GM19023 (cell line): ENCODE data around the gene SCN1A.
"Not testable (repeated sequence)": the region's sequence is repeated elsewhere in the genome, so short reads cannot be mapped to it uniquely, and the experiment has no call there.

Experiments used
- ATAC-seq: cut with Tn5 transposase; IDR thresholded peaks from one replicate; pipeline ENCODE4 v1.9.1; 2021; ENCODE audit warnings: mild to moderate bottlenecking, moderate library complexity; ENCODE audit not compliant: unreplicated experiment

The SCN1A gene

GRCh38 chr2:166127217-166128155 lies at the start of gene SCN1A:
Gene SCN1A (minus strand): TSS chr2:166128020. CDS start chr2:166073621, 54,399 bp downstream.
- no peak for ATAC-seq

- no peak for ATAC-seq
Measured at GRCh38 chr2:166173263-166173662, 45.4 kb upstream of the SCN1A start.

GRCh38 chr2:166171216-166171615 lies 43.4 kb upstream of the SCN1A start:
- ATAC-seq: no peak

- peak; percentile 74 for ATAC-seq
Measured at GRCh38 chr2:166170356-166170755, 42.5 kb upstream of the SCN1A start.

- no peak for ATAC-seq
Measured at GRCh38 chr2:166167449-166167848, 39.6 kb upstream of the SCN1A start.

- ATAC-seq: no peak
Measured at GRCh38 chr2:166163775-166164174, 36.0 kb upstream of the SCN1A start.

GRCh38 chr2:166158546-166158945 lies 30.7 kb upstream of the SCN1A start:
- ATAC-seq: no peak

GRCh38 chr2:166157578-166157977 lies 29.8 kb upstream of the SCN1A start:
- ATAC-seq: no peak

- ATAC-seq: no peak
Measured at GRCh38 chr2:166156985-166157490, 29.2 kb upstream of the SCN1A start.

- ATAC-seq: no peak
Measured at GRCh38 chr2:166155589-166155988, 27.8 kb upstream of the SCN1A start.

- no peak for ATAC-seq
Measured at GRCh38 chr2:166154685-166155338, 27.0 kb upstream of the SCN1A start.

GRCh38 chr2:166152064-166152463 lies 24.2 kb upstream of the SCN1A start:
- ATAC-seq: no peak

GRCh38 chr2:166148500-166149400 lies 20.9 kb upstream of the SCN1A start:
- no peak for ATAC-seq

- ATAC-seq: no peak
Measured at GRCh38 chr2:166147883-166148282, 20.1 kb upstream of the SCN1A start.

- ATAC-seq: no peak
Measured at GRCh38 chr2:166144071-166144470, 16.3 kb upstream of the SCN1A start.

GRCh38 chr2:166140932-166141331 lies 13.1 kb upstream of the SCN1A start:
- ATAC-seq: no peak

- no peak for ATAC-seq
Measured at GRCh38 chr2:166140475-166140874, 12.7 kb upstream of the SCN1A start.

- ATAC-seq: not testable (repeated sequence)
Measured at GRCh38 chr2:166139479-166139878, 11.7 kb upstream of the SCN1A start.

- no peak for ATAC-seq
Measured at GRCh38 chr2:166138667-166139066, 10.8 kb upstream of the SCN1A start.

- no peak for ATAC-seq
Measured at GRCh38 chr2:166138144-166138543, 10.3 kb upstream of the SCN1A start.

- ATAC-seq: no peak
Measured at GRCh38 chr2:166137331-166137730, 9.5 kb upstream of the SCN1A start.
